ELF-1 (cell line): ENCODE results near the gene GJB5.
A peak's percentile ranks its signal among the peaks of the same experiment; 100 is the strongest.
"Not testable (repeated sequence)": the region's sequence is repeated elsewhere in the genome, so short reads cannot be mapped to it uniquely, and the experiment has no call there.

Experiments
- DNase-seq: peaks from one replicate; pipeline ENCODE4 v3.0.0-alpha.2; 2016; ENCODE audit warnings: low read depth, low spot score

The GJB5 gene

DNA sequence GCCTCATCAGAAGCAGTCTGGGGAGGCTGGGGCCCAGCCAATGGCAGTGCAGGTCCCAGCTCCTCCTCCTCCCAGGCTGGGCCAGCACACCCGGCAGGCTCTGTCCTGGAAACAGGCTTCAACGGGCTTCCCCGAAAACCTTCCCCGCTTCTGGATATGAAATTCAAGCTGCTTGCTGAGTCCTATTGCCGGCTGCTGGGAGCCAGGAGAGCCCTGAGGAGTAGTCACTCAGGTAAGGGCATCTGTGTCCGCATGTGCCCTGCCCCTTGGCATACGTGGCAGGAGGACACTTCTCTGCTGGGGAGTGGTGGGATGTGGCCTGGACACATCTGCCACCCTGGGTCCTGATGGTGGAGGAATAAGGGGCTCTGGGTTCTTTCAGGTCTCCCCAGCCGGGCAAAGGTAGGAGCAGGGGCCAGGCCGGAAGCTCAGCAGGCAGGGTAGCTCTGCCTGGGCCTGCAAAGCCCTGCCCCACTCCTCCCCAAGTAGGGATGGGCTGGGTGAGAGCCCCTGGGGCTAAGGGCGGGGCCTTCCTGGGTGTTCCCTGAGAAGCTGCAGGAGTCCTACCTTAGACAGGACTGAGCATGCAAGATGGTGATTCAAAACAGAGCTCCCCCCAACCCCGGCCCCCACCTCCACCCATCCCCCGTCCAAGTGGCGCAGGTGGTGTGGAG lies at the start of gene GJB5:
TSS of gene GJB5 (plus strand) at position 84 of the 674 bp plus-strand sequence. CDS start 2,284 bp downstream, outside the sequence.
- peak; percentile 67 for DNase-seq

DNA sequence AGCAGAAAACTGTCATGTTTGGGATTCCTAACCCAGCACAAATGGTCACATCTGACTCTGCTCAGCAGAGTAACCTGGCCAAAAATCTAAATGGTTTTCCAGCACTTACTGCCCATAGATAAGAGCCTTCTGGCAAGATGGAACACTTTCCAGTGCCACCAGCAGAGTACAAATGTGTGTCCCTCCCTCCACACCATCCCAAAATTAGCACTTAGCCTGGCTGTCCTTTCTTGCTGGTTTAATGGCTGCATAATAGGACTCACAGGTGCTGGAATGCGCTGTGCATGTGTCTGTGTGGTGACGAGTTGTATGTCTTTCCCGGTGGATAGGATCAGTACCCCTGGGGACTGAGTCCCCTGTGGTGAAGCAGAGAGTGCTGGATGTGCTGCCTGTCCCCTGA lies 49.8 kb upstream of the GJB5 start:
- no peak for DNase-seq

DNA sequence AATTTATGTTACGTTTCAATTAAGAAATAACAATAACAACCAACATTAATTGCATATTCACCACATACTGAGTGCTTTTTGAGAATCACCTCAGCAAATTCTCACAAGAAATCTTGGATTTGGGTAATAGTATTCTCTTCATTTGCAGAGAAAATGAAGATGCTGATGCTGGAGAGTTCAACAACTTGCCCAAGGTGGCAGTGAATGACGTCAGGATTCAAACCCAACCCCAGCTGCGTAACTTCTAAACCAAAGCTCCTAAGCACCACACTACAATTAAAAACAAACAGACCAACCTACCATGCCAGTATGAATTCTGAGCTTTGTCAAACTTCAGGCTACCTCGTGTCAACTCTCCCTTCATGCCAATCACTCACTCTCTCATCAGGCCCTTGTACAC lies 46.7 kb upstream of the GJB5 start:
- DNase-seq = no peak

DNA sequence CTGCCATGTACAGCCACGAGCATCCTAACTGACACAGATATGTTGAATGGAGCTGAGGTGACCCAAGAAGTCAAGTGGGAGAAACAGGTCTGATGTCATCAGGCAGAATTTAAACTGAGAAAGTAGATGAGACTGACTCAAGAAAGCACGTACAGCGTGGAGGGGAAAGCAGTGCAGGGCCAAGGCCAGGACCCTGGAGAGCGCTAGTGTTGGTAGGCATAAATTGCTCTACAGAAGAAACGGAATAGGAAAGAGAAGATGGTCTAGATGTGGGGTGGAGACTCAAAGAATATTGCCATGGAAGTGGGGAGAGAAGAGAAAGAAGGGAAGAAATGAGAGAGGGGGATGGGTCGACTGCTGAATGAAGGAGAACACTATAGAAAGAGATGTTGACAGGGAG lies 45.3 kb upstream of the GJB5 start:
- peak; percentile 29 for DNase-seq

DNA sequence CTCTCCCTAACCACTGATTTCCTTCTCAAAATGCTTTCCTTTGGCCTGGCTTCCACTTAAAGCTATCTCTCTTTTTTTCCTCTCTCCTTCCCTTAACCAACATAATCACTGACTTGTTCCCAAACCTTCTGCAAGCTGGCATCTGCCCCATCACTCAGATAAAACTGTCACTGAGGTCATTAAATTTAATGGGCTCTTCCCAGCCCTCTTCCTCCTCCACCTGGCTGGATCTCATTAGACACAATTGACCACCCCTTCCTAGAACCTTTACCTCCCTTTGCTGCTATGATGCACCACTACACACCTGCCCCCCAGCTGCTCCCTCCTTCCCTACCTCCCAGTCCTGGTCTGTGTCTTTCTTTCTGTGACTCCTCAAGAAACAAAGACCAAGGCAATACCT lies 44.0 kb upstream of the GJB5 start:
- DNase-seq = no peak

DNA sequence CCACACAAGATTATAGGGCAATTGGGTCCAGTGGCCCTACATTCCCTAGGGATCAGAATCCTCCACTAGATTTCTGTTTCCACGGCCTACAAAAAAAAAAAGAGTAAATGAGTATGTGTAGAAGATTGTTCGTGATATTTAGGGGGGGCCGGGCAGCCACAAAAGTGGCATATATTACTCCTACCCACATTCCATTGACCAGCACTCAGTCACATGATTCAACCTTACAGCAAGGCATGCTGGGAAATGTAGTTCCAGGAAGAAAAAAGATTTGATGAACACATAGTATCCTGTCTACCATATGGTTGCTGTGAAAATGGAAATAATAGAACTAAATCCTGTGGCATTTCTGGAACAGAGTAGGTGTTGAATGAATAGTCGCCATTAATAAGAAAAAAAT lies 43.4 kb upstream of the GJB5 start:
- no peak for DNase-seq

DNA sequence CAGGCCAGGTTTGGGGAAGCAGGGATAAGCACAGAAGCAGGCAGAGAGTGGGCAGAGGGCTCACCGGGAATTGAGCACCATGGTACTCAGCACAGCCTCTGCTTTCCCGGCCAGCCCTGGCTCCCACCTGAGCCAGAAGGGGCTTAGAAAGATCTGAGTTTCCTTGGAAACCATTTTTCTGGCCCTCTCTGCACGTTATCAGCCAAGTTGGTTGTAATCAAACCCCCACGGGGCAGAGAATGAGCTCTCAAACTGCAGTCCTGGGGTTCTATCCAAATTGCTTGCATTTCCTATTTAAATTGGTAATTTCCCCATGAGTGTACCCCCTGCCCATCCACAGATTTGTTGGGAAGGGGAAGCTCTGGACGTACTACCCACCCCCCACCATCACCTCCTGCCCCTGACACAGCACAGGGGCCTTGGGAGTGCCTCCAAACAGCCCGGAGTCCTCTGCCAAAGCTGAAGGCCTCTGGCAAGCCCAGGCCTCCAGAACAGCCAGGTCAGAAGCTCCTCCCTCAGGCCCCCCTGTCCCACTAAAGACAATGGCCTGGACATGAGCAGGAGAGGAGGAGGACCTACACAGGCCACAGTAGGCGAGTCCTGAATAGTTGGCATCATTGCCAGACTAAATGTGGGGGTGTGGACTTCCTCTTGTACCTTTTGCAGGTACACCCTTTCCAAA lies 42.7 kb upstream of the GJB5 start:
- DNase-seq = no peak

DNA sequence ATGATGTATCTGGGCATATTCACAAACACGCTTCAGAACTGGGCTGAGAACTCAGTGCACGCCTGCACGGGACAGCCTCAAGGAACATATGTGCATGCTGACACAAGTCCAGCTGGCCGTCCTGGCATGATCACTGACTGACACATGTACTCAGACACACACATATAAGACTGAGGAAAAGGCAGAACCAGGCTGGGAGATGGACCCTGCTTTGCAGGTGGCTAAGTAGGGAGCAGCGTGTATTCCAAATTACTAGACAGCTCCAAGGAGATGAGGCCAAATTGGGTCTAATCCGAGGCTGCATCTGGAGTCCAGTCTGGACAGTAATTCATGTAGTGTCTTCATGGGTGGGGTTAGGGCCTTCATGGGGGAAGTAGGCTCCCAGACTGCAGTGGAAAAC lies 41.4 kb upstream of the GJB5 start:
- no peak for DNase-seq

DNA sequence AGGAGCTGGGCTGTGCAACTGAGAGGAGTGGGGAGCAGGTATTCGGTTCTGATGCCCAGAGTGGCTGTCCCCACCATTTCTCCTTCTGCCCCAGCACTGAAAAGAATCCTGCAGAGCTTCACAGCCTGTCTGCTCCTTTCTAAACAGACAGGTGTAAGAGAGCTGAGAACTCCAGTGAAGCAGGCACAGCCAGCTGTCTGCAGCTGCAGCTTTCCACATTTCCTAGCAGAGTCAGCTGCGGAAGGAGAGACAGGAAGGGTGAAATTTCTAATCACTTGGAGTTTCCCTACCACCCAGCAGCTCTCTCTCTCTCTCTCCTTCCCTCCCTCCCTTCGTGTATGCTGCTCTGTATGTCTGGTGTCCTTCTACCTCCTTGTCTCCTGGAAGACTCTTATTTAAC lies 40.5 kb upstream of the GJB5 start:
- DNase-seq = no peak

GRCh38 chr1:34715139-34715538 lies 39.7 kb upstream of the GJB5 start:
- no peak for DNase-seq

- no peak for DNase-seq
Measured at GRCh38 chr1:34721241-34721640, 33.6 kb upstream of the GJB5 start.

GRCh38 chr1:34721646-34722355 lies 33.0 kb upstream of the GJB5 start:
- no peak for DNase-seq

- DNase-seq = no peak
Measured at GRCh38 chr1:34726861-34727260, 28.0 kb upstream of the GJB5 start.

DNA sequence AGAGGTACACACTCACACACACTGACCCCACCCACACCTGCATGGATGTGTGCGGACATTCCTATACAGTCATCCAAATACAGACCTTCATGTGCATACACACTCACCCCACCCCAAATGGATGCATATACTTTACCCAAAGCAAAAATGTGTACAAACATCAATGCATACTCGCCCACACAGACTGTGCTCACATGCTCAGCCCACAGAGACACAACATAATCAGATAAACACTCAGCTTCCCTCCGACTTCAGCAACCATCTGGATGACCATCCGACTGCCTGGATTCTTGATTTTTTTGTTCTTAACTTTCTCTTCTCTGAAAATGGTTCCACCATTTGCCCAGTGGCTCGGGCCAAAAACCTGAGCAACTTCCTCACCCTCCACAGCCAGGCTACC lies 24.4 kb upstream of the GJB5 start:
- no peak for DNase-seq

- not testable (repeated sequence) for DNase-seq
Measured at GRCh38 chr1:34732831-34733230, 22.0 kb upstream of the GJB5 start.

DNA sequence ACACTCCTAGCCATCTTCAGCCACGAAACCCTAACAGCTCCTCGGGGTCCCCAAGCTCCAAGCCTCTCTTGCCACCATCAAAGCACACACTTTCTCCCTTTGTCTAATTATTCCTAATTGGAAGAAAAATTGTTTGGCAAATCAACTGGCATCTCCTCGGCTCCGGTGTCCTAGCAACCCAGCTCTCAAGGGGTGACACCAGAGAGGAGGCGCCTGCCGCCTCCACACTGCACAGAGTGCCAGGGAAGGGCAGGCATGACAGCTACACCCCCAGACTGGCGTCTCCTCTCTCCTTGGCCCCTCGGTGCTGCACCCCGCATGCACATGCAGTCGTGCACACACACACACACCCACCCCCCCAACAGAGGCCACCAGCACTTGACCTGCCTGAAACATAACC lies 18.2 kb upstream of the GJB5 start:
- DNase-seq = no peak

DNA sequence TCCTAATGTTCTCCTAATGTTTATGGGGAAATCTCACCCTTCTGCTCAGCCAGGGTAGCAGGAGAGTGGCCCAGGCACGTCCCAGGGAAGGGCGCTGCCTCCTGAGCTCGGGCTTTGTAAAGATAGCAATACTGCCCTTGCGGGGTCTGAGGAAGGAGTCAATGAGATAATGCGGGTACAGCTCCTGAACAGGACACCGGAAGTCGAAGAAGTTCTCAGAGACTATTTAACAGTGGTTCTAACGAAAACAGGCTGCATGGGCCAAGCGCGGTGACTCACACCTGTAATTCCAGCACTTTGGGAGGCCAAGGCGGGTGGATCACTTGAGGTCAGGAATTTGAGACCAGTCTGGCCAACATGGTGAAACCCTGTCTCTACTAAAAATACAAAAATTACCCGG lies 17.6 kb upstream of the GJB5 start:
- not testable (repeated sequence) for DNase-seq

GRCh38 chr1:34739613-34740012 lies 15.2 kb upstream of the GJB5 start:
- peak; percentile 63 for DNase-seq

DNA sequence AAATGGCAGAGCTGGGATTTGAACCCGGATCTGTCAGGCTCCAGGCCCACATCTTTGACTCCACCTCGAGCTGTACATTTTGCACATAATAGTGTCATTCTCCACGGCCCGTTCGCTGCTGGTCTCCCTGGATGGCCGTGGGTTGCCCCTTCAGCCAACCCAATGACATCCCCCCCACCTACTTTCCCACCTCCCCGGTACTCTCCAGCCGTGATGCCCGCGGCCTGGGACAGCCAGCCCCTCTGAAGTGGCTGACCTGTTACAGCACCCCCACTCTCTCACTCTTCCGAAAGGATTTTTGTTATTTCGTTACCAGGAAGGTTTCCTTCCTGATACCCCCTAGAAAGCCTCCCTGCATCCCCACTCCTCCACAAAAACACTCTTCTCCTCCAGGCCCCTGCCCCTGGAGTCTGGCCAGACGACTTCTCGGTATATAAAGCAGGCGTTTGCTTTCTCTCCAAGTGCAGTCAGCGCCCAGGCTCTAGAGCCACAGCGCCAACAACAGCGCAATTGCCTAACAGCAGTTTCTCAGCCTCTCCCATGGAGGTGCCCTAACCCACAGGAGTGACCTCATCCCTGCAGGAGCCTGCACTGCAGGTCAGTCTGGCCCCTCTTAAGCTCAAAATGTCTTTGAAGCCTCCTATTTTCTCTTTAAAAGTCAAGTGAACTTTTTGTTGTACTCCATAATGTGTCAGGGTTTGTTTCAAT lies 14.5 kb upstream of the GJB5 start:
- DNase-seq = peak; percentile 74

- DNase-seq = peak; percentile 90
Measured at GRCh38 chr1:34742667-34743270, 12.1 kb upstream of the GJB5 start.

DNA sequence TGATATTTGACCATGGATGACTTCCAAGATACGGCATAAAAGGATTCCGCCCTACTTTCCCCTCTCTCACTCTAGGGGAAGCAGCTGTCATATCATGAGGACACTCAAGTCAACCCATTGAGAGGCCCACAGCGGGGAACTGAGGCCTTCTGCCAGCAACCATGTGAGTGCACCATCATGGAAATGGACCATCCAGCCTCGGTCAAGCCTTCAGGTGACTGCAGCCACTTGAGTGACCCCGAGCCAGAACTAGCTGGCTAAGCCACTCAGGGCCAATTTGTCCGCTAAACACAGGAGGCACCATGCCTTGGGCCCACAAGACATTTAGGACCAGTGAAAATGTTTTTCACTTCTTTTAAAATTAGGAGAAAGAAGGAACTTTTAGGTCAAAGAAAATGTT lies 11.1 kb upstream of the GJB5 start:
- DNase-seq = no peak

GRCh38 chr1:34744851-34745250 lies 10.0 kb upstream of the GJB5 start:
- no peak for DNase-seq
